ENCODE measurements around the gene PRKCH. TPM values are rescaled to one million over a fixed set of nuclear protein-coding genes. Genes with fewer than 3 reads are reported as not detected.

PRKCH gene
- total and polyA plus RNA-seq, 2 of the 13 experiments (the other 11 are each of a cell fraction or from before 2014, with no cell fraction given): 0.48 to 1.3 TPM

DNA sequence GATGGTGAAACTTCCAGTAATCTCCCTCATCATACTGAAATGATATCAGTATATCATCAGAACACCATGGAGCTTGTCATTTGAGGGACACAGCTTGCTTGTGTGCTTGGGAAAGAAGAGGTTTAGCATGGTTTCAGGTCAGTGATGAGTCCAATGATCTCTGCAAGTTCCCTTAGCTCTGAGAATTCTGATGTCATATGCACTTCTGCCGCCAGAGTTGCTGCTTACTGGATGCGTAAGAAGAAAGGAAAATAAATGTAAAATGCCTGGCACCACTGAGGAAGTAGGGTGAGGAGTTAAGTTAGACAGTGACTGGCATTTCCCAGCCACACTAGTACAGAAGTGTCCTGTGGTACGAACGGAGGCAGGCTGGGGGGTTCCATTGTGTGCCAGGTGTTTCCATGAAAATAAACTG is 22.6 kb downstream of the PRKCH start:
- ATAC-seq (no peak), DNase-seq (ENCODE audit: low spot score) (no peak), FAIRE-seq (no peak)
- no peak overlapping the region for H3K4me2 ChIP-seq (ENCODE audit: low read depth, low read length)
- H3K4me3 ChIP-seq (replicated peaks in 1 of 3; ENCODE audit: insufficient read depth in 1 of 3, low read depth in 2 of 3, low read length in 3 of 3): no peak overlapping the region
- H3K9ac ChIP-seq (ENCODE audit: insufficient read depth, low read depth, low read length): no peak overlapping the region
- H3K9me3 ChIP-seq (ENCODE audit: low read length): no peaks in the 10 kb centered on the region
- no peaks in the 10 kb centered on the region for H4K20me1 ChIP-seq (ENCODE audit: insufficient read depth, low read length)
- ChIA-PET CTCF (ENCODE audit: low intra/inter-chr PET ratio, low total read pairs) (no interaction called here), POLR2A (no interaction called here)
- H3K36me3 ChIP-seq (replicated peaks in 1 of 2; ENCODE audit: control insufficient read depth in 1 of 2, insufficient read depth in 2 of 2, low read length in 2 of 2): no peaks in the 10 kb centered on the region
- intact Hi-C loops (cut with micrococcal nuclease; ENCODE audit: unreplicated experiment): no loop called here
- H3K4me1 ChIP-seq (ENCODE audit: insufficient read depth, low read length): no peaks in the 10 kb centered on the region
- no peak overlapping the region for H3K27ac ChIP-seq (ENCODE audit: extremely low read length, insufficient read depth, low read length)
- in situ Hi-C loops (cut with HindIII; ENCODE audit: extremely low pct_ligation_motif_present, low pct_unique_long_range_greater_than_20kb): no loop called here
- no TSS peak for BruUV-seq (replicated peaks)
- peaks cover 0 to 1% of the 10 kb centered on the region in 2 experiments; a peak in 1 of 5 replicates for H3K27me3 ChIP-seq (ENCODE audit: control insufficient read depth in 1 of 2, insufficient read depth in 2 of 2, low read length in 2 of 2)
- no peaks in the 10 kb centered on the region for H3K79me2 ChIP-seq (ENCODE audit: insufficient read depth, low read length)
- H2AFZ ChIP-seq (ENCODE audit: low read length): no peak overlapping the region
- 65% methylated on average over 4 of the region's 4 CpGs for WGBS (ENCODE audit: low lambda C conversion rate)
- no peak for TF ChIP-seq JUND (CRISPR knock-in tag; IDR thresholded peaks at IDR 0.05)
- TF ChIP-seq SNRNP70 (IDR thresholded peaks at IDR 0.05; ENCODE audit: low read depth, low read length): no peak
- TF ChIP-seq NR3C1 (CRISPR knock-in tag; IDR thresholded peaks at IDR 0.05): no peak
- no peak for TF ChIP-seq NPAS2 (CRISPR knock-in tag; IDR thresholded peaks at IDR 0.05; ENCODE audit: borderline replicate concordance)
- TF ChIP-seq, protein P1, sequence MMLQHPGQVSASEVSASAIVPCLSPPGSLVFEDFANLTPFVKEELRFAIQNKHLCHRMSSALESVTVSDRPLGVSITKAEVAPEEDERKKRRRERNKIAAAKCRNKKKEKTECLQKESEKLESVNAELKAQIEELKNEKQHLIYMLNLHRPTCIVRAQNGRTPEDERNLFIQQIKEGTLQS (CRISPR knock-in tag; IDR thresholded peaks at IDR 0.05): no peak
- TF ChIP-seq, protein P2, sequence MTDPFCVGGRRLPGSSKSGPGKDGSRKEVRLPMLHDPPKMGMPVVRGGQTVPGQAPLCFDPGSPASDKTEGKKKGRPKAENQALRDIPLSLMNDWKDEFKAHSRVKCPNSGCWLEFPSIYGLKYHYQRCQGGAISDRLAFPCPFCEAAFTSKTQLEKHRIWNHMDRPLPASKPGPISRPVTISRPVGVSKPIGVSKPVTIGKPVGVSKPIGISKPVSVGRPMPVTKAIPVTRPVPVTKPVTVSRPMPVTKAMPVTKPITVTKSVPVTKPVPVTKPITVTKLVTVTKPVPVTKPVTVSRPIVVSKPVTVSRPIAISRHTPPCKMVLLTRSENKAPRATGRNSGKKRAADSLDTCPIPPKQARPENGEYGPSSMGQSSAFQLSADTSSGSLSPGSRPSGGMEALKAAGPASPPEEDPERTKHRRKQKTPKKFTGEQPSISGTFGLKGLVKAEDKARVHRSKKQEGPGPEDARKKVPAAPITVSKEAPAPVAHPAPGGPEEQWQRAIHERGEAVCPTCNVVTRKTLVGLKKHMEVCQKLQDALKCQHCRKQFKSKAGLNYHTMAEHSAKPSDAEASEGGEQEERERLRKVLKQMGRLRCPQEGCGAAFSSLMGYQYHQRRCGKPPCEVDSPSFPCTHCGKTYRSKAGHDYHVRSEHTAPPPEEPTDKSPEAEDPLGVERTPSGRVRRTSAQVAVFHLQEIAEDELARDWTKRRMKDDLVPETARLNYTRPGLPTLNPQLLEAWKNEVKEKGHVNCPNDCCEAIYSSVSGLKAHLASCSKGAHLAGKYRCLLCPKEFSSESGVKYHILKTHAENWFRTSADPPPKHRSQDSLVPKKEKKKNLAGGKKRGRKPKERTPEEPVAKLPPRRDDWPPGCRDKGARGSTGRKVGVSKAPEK (CRISPR knock-in tag; IDR thresholded peaks at IDR 0.05; ENCODE audit: borderline replicate concordance): no peak
- TF ChIP-seq ZNF460 (CRISPR knock-in tag; IDR thresholded peaks at IDR 0.05; ENCODE audit: borderline replicate concordance): no peak
- TF ChIP-seq MATR3 (CRISPR knock-in tag; IDR thresholded peaks at IDR 0.05): no peak
- TF ChIP-seq, protein P3, sequence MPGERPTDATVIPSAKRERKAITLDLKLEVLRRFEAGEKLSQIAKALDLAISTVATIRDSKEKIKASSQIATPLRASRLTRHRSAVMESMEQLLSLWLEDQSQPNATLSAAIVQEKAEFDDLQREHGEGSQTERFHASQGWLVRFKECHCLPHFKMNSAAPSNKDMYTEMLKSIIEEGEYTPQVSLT (CRISPR knock-in tag; IDR thresholded peaks at IDR 0.05; ENCODE audit: borderline replicate concordance, low read depth): no peak
- TF ChIP-seq GPN1 (CRISPR knock-in tag; IDR thresholded peaks at IDR 0.05; ENCODE audit: borderline replicate concordance): no peak
- no peak for TF ChIP-seq MEIS2 (CRISPR knock-in tag; IDR thresholded peaks at IDR 0.05)
- TF ChIP-seq, protein P4, sequence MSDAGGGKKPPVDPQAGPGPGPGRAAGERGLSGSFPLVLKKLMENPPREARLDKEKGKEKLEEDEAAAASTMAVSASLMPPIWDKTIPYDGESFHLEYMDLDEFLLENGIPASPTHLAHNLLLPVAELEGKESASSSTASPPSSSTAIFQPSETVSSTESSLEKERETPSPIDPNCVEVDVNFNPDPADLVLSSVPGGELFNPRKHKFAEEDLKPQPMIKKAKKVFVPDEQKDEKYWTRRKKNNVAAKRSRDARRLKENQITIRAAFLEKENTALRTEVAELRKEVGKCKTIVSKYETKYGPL (CRISPR knock-in tag; IDR thresholded peaks at IDR 0.05): no peak
- no peak for TF ChIP-seq PLRG1 (conservative IDR thresholded peaks at IDR 0.05)
- TF ChIP-seq, protein P5, sequence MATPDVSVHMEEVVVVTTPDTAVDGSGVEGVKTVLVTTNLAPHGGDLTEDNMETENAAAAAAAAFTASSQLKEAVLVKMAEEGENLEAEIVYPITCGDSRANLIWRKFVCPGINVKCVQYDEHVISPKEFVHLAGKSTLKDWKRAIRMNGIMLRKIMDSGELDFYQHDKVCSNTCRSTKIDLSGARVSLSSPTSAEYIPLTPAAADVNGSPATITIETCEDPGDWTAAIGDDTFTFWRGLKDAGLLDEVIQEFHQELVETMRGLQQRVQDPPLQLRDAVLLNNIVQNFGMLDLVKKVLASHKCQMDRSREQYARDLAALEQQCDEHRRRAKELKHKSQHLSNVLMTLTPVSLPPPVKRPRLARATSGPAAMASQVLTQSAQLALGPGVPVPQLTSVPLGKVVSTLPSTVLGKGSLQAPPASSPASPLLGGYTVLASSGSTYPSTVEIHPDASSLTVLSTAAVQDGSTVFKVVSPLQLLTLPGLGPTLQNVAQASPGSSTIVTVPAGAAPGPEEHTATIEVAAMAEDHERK (CRISPR knock-in tag; IDR thresholded peaks at IDR 0.05; ENCODE audit: low read depth): no peak
- TF ChIP-seq TARDBP (CRISPR knock-in tag; IDR thresholded peaks at IDR 0.05): no peak
- no peak for TF ChIP-seq KDM4B (CRISPR knock-in tag; IDR thresholded peaks at IDR 0.05)
